HepG2 (cell line): ENCODE measurements around the gene CYRIA. TPM values are rescaled to one million over a fixed set of nuclear protein-coding genes. Genes with fewer than 3 reads are reported as not detected.

Experiments
- ATAC-seq: fragments of 200-7000 bp; cut with Tn5 transposase; 3 replicates; pipeline ENCODE4 v1.9.1; 2020; ENCODE audit warnings: mild to moderate bottlenecking, moderate library complexity
- BruUV-seq: library from RNA; stranded (reverse); fragments of 400-500 nt; replicated peaks from 2 replicates; lab custom pipeline; 2021; lab: Mats Ljungman, UMichigan
- CTCF ChIA-PET: fragments of 300-600 bp; formaldehyde crosslinking; extraction: SDS; loops from one replicate; lab custom pipeline; 2021; ENCODE audit warnings: low total read pairs, inconsistent platforms, low intra/inter-chr PET ratio; lab: Yijun Ruan, JAX
- POLR2A ChIA-PET: fragments of 350-600 bp; sonication (Branson Sonifier 250); formaldehyde crosslinking; loops from one replicate; lab custom pipeline; 2020; ENCODE audit warnings: antibody characterized with exemption, inconsistent platforms; lab: Yijun Ruan, JAX
- DNase-seq: peaks from one replicate; pipeline ENCODE4 v3.0.0-alpha.2; 2015; ENCODE audit warnings: low spot score
- FAIRE-seq: peaks from 3 replicates; lab custom pipeline; 2011; peaks lifted over from hg19 to GRCh38; lab: Jason Lieb, UNC
- H2AFZ ChIP-seq: one replicate; pipeline ENCODE4 v1.6.1; 2011; ENCODE audit warnings: low read length, inconsistent platforms
- H3K27ac ChIP-seq: fragments of 300-600 bp; 3 replicates; pipeline ENCODE4 v1.8.0; 2011; ENCODE audit warnings: mixed run types, mild to moderate bottlenecking, mixed read lengths, low read length, inconsistent platforms; ENCODE audit not compliant: insufficient read depth; ENCODE audit errors: extremely low read length
- H3K27me3 ChIP-seq, 2 experiments: fragments of 200-600 bp in 1 of 2; 2 replicates in 1 of 2; 3 replicates in 1 of 2; pipeline versions ENCODE4 v1.6.0 to v1.8.0; 2011; ENCODE audit warnings: low read length in 2 of 2, mild to moderate bottlenecking in 2 of 2, moderate library complexity in 2 of 2, inconsistent platforms in 1 of 2; ENCODE audit not compliant: insufficient read depth in 2 of 2, control insufficient read depth in 1 of 2
- H3K36me3 ChIP-seq, 2 experiments: fragments of 200-600 bp in 1 of 2; replicated peaks in 1 of 2; 2 replicates in 1 of 2; 3 replicates in 1 of 2; pipeline versions ENCODE4 v1.5.1 to v1.8.0; 2011; ENCODE audit warnings: low read length in 2 of 2, inconsistent platforms in 1 of 2; ENCODE audit not compliant: insufficient read depth in 2 of 2, control insufficient read depth in 1 of 2
- H3K4me1 ChIP-seq: 2 replicates; pipeline ENCODE4 v1.5.1; 2012; ENCODE audit warnings: low read length, inconsistent platforms; ENCODE audit not compliant: insufficient read depth
- H3K4me2 ChIP-seq: 2 replicates; pipeline ENCODE4 v1.6.0; 2011; ENCODE audit warnings: low read depth, low read length, inconsistent platforms
- H3K4me3 ChIP-seq, 3 experiments: fragments of 200-600 bp in 1 of 3; sonication (generic), shearing (Covaris generic) in 1 of 3; replicated peaks in 1 of 3; 2 replicates each; pipeline ENCODE4 v1.5.1; 2011 to 2016; ENCODE audit warnings: low read length in 3 of 3, inconsistent platforms in 2 of 3, low read depth in 2 of 3, mild to moderate bottlenecking in 2 of 3, control low read depth in 1 of 3, mixed read lengths in 1 of 3; ENCODE audit not compliant: insufficient read depth in 1 of 3
- H3K79me2 ChIP-seq: one replicate; pipeline ENCODE4 v1.6.1; 2011; ENCODE audit warnings: low read length, inconsistent platforms; ENCODE audit not compliant: insufficient read depth
- H3K9ac ChIP-seq: 2 replicates; pipeline ENCODE4 v1.6.0; 2011; ENCODE audit warnings: mild to moderate bottlenecking, low read depth, low read length, inconsistent platforms; ENCODE audit not compliant: insufficient read depth
- H3K9me3 ChIP-seq: 2 replicates; pipeline ENCODE4 v1.5.1; 2012; ENCODE audit warnings: mild to moderate bottlenecking, low read length
- H4K20me1 ChIP-seq: 2 replicates; pipeline ENCODE4 v1.6.0; 2011; ENCODE audit warnings: inconsistent platforms, mild to moderate bottlenecking, low read length, moderate library complexity; ENCODE audit not compliant: insufficient read depth
- CBFB ChIP-seq: sonication (generic); formaldehyde crosslinking; IDR thresholded peaks from 2 replicates; pipeline ENCODE4 v1.4.0; 2020; ENCODE audit warnings: missing genetic modification reagents
- FOXK2 ChIP-seq: fragments of 450-650 bp; IDR thresholded peaks from 2 replicates; pipeline ENCODE4 v1.6.1; 2016
- FOXM1 ChIP-seq: sonication (generic); formaldehyde crosslinking; IDR thresholded peaks from 2 replicates; pipeline ENCODE4 v1.5.0; 2020; ENCODE audit warnings: missing genetic modification reagents
- KLF16 ChIP-seq, 2 experiments: sonication (generic) in 1 of 2; formaldehyde crosslinking in 1 of 2; IDR thresholded peaks; 2 replicates each; pipeline versions ENCODE4 v1.6.1 to v1.8.0; 2016 to 2023; ENCODE audit warnings: missing genetic modification reagents in 2 of 2, missing compliant biosample characterization in 1 of 2
- MTF1 ChIP-seq: sonication (generic); formaldehyde crosslinking; IDR thresholded peaks from 2 replicates; pipeline ENCODE4 v1.5.0; 2020; ENCODE audit warnings: missing genetic modification reagents
- NPAS2 ChIP-seq: sonication (generic); formaldehyde crosslinking; IDR thresholded peaks from 2 replicates; pipeline ENCODE4 v1.8.0; 2022; ENCODE audit warnings: mild to moderate bottlenecking, missing genetic modification reagents, borderline replicate concordance
- SATB2 ChIP-seq: sonication (generic); formaldehyde crosslinking; IDR thresholded peaks from 2 replicates; pipeline ENCODE4 v1.5.0; 2020; ENCODE audit warnings: missing genetic modification reagents
- SNAPC4 ChIP-seq: sonication (generic); formaldehyde crosslinking; IDR thresholded peaks from 2 replicates; pipeline ENCODE4 v1.4.0; 2020; ENCODE audit warnings: mild to moderate bottlenecking, missing genetic modification reagents
- ZNF136 ChIP-seq: sonication (generic); formaldehyde crosslinking; IDR thresholded peaks from 2 replicates; pipeline ENCODE4 v1.8.1; 2022; ENCODE audit warnings: low read depth, mild to moderate bottlenecking, moderate library complexity, missing genetic modification reagents
- ZNF7 ChIP-seq: IDR thresholded peaks from 2 replicates; pipeline ENCODE4 v1.6.1; 2016; ENCODE audit warnings: missing biosample characterization, missing genetic modification reagents
- ZNF709 ChIP-seq: sonication (generic); formaldehyde crosslinking; IDR thresholded peaks from 2 replicates; pipeline ENCODE4 v1.5.0; 2020; ENCODE audit warnings: mild to moderate bottlenecking, missing genetic modification reagents
- ZNF749 ChIP-seq: sonication (generic); formaldehyde crosslinking; IDR thresholded peaks from 2 replicates; pipeline ENCODE4 v1.8.0; 2022; ENCODE audit warnings: mild to moderate bottlenecking, missing genetic modification reagents, moderate library complexity, borderline replicate concordance
- ZSCAN20 ChIP-seq: sonication (generic); formaldehyde crosslinking; IDR thresholded peaks from 2 replicates; pipeline ENCODE4 v1.4.0; 2020; ENCODE audit warnings: missing genetic modification reagents, mild to moderate bottlenecking, borderline replicate concordance
- WGBS: methylation state at CpG from one replicate; pipeline ENCODE4 v1.1.6; 2017; ENCODE audit warnings: low lambda C conversion rate; 5-methylcytosine and 5-hydroxymethylcytosine counted together
- in situ Hi-C: cut with HindIII; loops from 2 replicates; pipeline ENCODE4 v1.10.0; 2017; ENCODE audit warnings: low pct_unique_long_range_greater_than_20kb; ENCODE audit not compliant: extremely low pct_ligation_motif_present
- intact Hi-C: fragments of 100-400 bp; cut with micrococcal nuclease; formaldehyde crosslinking; loops from one replicate; pipeline ENCODE4 v1.10.0; 2022; ENCODE audit not compliant: unreplicated experiment
- polyA plus RNA-seq, 8 experiments: library from polyadenylated mRNA; depleted of rRNA in 3 of 8; stranded (reverse) in 7 of 8; unstranded in 1 of 8; fragments of >200 nt; fragmentation: Illumina TruSeq in 4 of 8; extraction: Trizol in 4 of 8; gene quantifications; 2 replicates each; pipeline versions ENCODE4 v1.2.1 to v1.2.3, GENCODE V29; 2011 to 2016; ENCODE audit warnings: low read depth in 4 of 8, missing spikeins in 1 of 8, mixed read lengths in 1 of 8; ENCODE audit not compliant: insufficient read depth in 1 of 8
- total RNA-seq, 5 experiments: library from RNA; depleted of rRNA; stranded (reverse); fragments of >200 nt; fragmentation: Illumina TruSeq; extraction: Trizol; gene quantifications; 2 replicates each; pipeline ENCODE4 v1.2.3, GENCODE V29; 2016; ENCODE audit warnings: low read depth in 1 of 5

The CYRIA gene
- total and polyA plus RNA-seq, 2 of the 13 experiments (the other 11 are each of a cell fraction or from before 2014, with no cell fraction given), result 0.09 TPM; not detected in 1

GRCh38 chr2:16641509-16641908 is 24.1 kb downstream of the CYRIA start:
- no peak for FAIRE-seq
- in situ Hi-C loops, result no loop called here

More at GRCh38 chr2:16641509-16641908, 24.1 kb downstream of the CYRIA start:
- Histone ChIP-seq H3K9ac (no peak overlapping the region), H2AFZ (no peak overlapping the region), H3K27me3 (no peaks in the 10 kb centered on the region), H3K9me3 (no peaks in the 10 kb centered on the region), H4K20me1 (no peaks in the 10 kb centered on the region), H3K4me2 (no peak overlapping the region), H3K4me3 (no peak overlapping the region), H3K79me2 (no peaks in the 10 kb centered on the region), H3K4me1 (no peaks in the 10 kb centered on the region), H3K27ac (no peak overlapping the region), H3K36me3 (no peaks in the 10 kb centered on the region)
- no TSS peak for BruUV-seq
- CTCF ChIA-PET, result no interaction called here
- WGBS, result 21% methylated on average over 2 of the region's 2 CpGs
- POLR2A ChIA-PET, result no interaction called here
- intact Hi-C loops, result no loop called here
- DNase-seq (no peak), ATAC-seq (no peak)
- TF ChIP-seq ZNF749 (CRISPR knock-in tag) (no peak), ZNF136 (no peak), KLF16 (CRISPR knock-in tag; IDR thresholded peaks at IDR 0.05) (no peak), FOXM1 (CRISPR knock-in tag) (no peak), FOXK2 (no peak), NPAS2 (CRISPR knock-in tag) (no peak), SATB2 (CRISPR knock-in tag) (no peak), MTF1 (CRISPR knock-in tag) (no peak), ZSCAN20 (CRISPR knock-in tag) (no peak), CBFB (CRISPR knock-in tag) (no peak), ZNF709 (no peak), ZNF7 (CRISPR knock-in tag) (no peak), SNAPC4 (CRISPR knock-in tag) (no peak)
